ENCODE results near the gene NHLRC4. TPM values are rescaled to one million over a fixed set of nuclear protein-coding genes. Genes with fewer than 3 reads are reported as not detected.
"Not testable (repeated sequence)": the region's sequence is repeated elsewhere in the genome, so short reads cannot be mapped to it uniquely, and the experiment has no call there.

Gene NHLRC4
- total and polyA plus RNA-seq, 2 of the 4 experiments (the other 2 are of a cell fraction) = 0.72 to 0.84 TPM

DNA sequence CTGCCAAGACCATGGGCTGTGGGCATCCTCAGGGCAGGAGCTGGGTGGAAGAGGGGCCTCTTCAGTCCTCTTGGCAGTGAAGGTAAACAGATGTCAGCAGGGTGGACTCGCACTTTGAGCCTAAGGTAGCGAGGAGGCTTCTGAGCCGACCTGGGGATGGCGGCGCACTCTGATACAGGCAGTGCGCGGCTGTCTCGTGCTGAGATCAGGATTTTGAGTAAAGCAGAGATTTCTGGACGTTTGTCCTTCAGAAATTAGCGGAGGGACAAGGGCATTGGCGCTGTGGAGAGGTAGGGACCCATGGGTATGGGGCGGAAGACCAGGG lies 29.9 kb downstream of the NHLRC4 start:
- no peaks in the 10 kb centered on the region for H3K9me3 ChIP-seq (ENCODE audit: control insufficient read depth, insufficient read depth, low read length)
- no TSS peak for BruUV-seq (replicated peaks)
- H3K14ac ChIP-seq (replicated peaks; ENCODE audit: low read depth, low read length) = no peak overlapping the region
- H4K8ac ChIP-seq (ENCODE audit: low read depth in 2 of 2, low read length in 2 of 2) = no peak overlapping the region
- CTCF ChIA-PET = no interaction called here
- intact Hi-C loops (cut with micrococcal nuclease) (no loop called here), dilution Hi-C loops (cut with HindIII; ENCODE audit: low sequenced_read_pairs, unreplicated experiment) (no loop called here), in situ Hi-C loops (cut with MboI; ENCODE audit: low sequenced_read_pairs) (no loop called here)
- no peak overlapping the region for H2BK20ac ChIP-seq (ENCODE audit: low read depth, low read length)
- no peak overlapping the region for H4K5ac ChIP-seq (ENCODE audit: low read depth, low read length)
- H3K56ac ChIP-seq (ENCODE audit: extremely low read depth, insufficient read depth, low read length) = no peak overlapping the region
- no peak overlapping the region for H2AFZ ChIP-seq (replicated peaks; ENCODE audit: low read length, poor library complexity)
- H3K79me1 ChIP-seq (ENCODE audit: low read depth in 1 of 2, low read length in 2 of 2) = peaks cover 21 to 85% of the 10 kb centered on the region in 2 experiments; a peak in 3 of 4 replicates
- H3K18ac ChIP-seq (ENCODE audit: low read depth, low read length) = no peak overlapping the region
- H3K27me3 ChIP-seq (ENCODE audit: control insufficient read depth, insufficient read depth, low read length) = no peaks in the 10 kb centered on the region
- H3K23ac ChIP-seq (ENCODE audit: low read depth, low read length) = no peak overlapping the region
- no peak overlapping the region for H3K4me2 ChIP-seq (ENCODE audit: low read depth, low read length)
- ATAC-seq (ENCODE audit: low read depth) = no peak
- no peak overlapping the region for H3K9ac ChIP-seq (ENCODE audit: low read depth, low read length)
- H3K27ac ChIP-seq (ENCODE audit: insufficient read depth, low read length) = no peak overlapping the region
- no peak overlapping the region for H4K91ac ChIP-seq (ENCODE audit: insufficient read depth, low read depth, low read length)
- no peak overlapping the region for H2BK15ac ChIP-seq (ENCODE audit: low read depth, low read length)
- 0 out of 2 replicates have a peak, but pooled peaks cover 4% of the 10 kb centered on the region for H3K9me1 ChIP-seq (ENCODE audit: insufficient read depth, low read length)
- no peak overlapping the region for H2AK9ac ChIP-seq (replicated peaks; ENCODE audit: low read depth, low read length, poor library complexity)
- no peaks in the 10 kb centered on the region for H3K4me1 ChIP-seq (ENCODE audit: control insufficient read depth, insufficient read depth, low read length)
- no peak for TF ChIP-seq MAFK (IDR thresholded peaks at IDR 0.05; ENCODE audit: low read depth, low read length)
- no peak for TF ChIP-seq CHD1 (IDR thresholded peaks at IDR 0.05; ENCODE audit: low read depth, low read length)
- TF ChIP-seq SMC3 (IDR thresholded peaks at IDR 0.05; ENCODE audit: low read depth, low read length) = no peak
- TF ChIP-seq RFX5 (IDR thresholded peaks at IDR 0.05; ENCODE audit: low read depth, low read length) = no peak
- no peak for TF ChIP-seq RCOR1 (IDR thresholded peaks at IDR 0.05; ENCODE audit: insufficient replicate concordance, low read length)
- TF ChIP-seq MXI1 (IDR thresholded peaks at IDR 0.05; ENCODE audit: borderline replicate concordance, low read depth, low read length) = no peak
- no peak overlapping the region for H3K4me3 ChIP-seq (ENCODE audit: insufficient read depth, low read depth, low read length)
- 93% methylated on average over 11 of the region's 12 CpGs; no CpG with 5 or more reads in 1 of the 2 experiments for WGBS, 2 experiments (ENCODE audit: extremely low coverage in 2 of 2, insufficient read length in 1 of 2)
- H4K20me1 ChIP-seq (ENCODE audit: insufficient read depth, low read length) = peaks cover 51% of the 10 kb centered on the region
- H2BK5ac ChIP-seq (ENCODE audit: low read depth, low read length, poor library complexity, severe bottlenecking) = no peak overlapping the region
- H2AK5ac ChIP-seq (ENCODE audit: low read depth, low read length) = no peak overlapping the region
- peaks cover 8% of the 10 kb centered on the region; the same call in 1 of the 2 replicates for H3K36me3 ChIP-seq (ENCODE audit: control insufficient read depth, insufficient read depth, low read length)
- no peak overlapping the region for H2BK120ac ChIP-seq (ENCODE audit: low read depth, low read length)
- H3K4ac ChIP-seq (ENCODE audit: low read depth, low read length) = no peak overlapping the region
- POLR2A ChIA-PET (ENCODE audit: unreplicated experiment) = no interaction called here
- DNase-seq = no peak

- H2AFZ ChIP-seq (replicated peaks; ENCODE audit: low read length, poor library complexity) = not testable (repeated sequence)
Measured at GRCh38 chr16:597655-598054, 30.9 kb downstream of the NHLRC4 start.

More at GRCh38 chr16:597655-598054, 30.9 kb downstream of the NHLRC4 start:
- H2BK120ac ChIP-seq (ENCODE audit: low read depth, low read length); H3K4me3 ChIP-seq (ENCODE audit: insufficient read depth, low read depth, low read length); H2BK5ac ChIP-seq (ENCODE audit: low read depth, low read length, poor library complexity, severe bottlenecking); H3K56ac ChIP-seq (ENCODE audit: extremely low read depth, insufficient read depth, low read length); H3K14ac ChIP-seq (replicated peaks; ENCODE audit: low read depth, low read length); H3K4me1 ChIP-seq (ENCODE audit: control insufficient read depth, insufficient read depth, low read length); H2AK9ac ChIP-seq (replicated peaks; ENCODE audit: low read depth, low read length, poor library complexity); H4K91ac ChIP-seq (ENCODE audit: insufficient read depth, low read depth, low read length); H2AK5ac ChIP-seq (ENCODE audit: low read depth, low read length); H3K9me3 ChIP-seq (ENCODE audit: control insufficient read depth, insufficient read depth, low read length); H3K27ac ChIP-seq (ENCODE audit: insufficient read depth, low read length); H3K9me1 ChIP-seq (ENCODE audit: insufficient read depth, low read length); H2BK20ac ChIP-seq (ENCODE audit: low read depth, low read length); H3K9ac ChIP-seq (ENCODE audit: low read depth, low read length); H4K5ac ChIP-seq (ENCODE audit: low read depth, low read length); in situ Hi-C loops (cut with MboI; ENCODE audit: low sequenced_read_pairs); DNase-seq; H3K36me3 ChIP-seq (ENCODE audit: control insufficient read depth, insufficient read depth, low read length); ATAC-seq (ENCODE audit: low read depth); H4K8ac ChIP-seq (ENCODE audit: low read depth in 2 of 2, low read length in 2 of 2); H2BK15ac ChIP-seq (ENCODE audit: low read depth, low read length); H3K4me2 ChIP-seq (ENCODE audit: low read depth, low read length); CTCF ChIA-PET; H3K4ac ChIP-seq (ENCODE audit: low read depth, low read length); BruUV-seq (replicated peaks); POLR2A ChIA-PET (ENCODE audit: unreplicated experiment); H3K23ac ChIP-seq (ENCODE audit: low read depth, low read length); H3K18ac ChIP-seq (ENCODE audit: low read depth, low read length); dilution Hi-C loops (cut with HindIII; ENCODE audit: low sequenced_read_pairs, unreplicated experiment); intact Hi-C loops (cut with micrococcal nuclease); H3K27me3 ChIP-seq (ENCODE audit: control insufficient read depth, insufficient read depth, low read length): not testable (repeated sequence)
- no CpG with 5 or more reads among the region's 7 CpGs for WGBS, 2 experiments (ENCODE audit: extremely low coverage in 2 of 2, insufficient read length in 1 of 2)
- Histone ChIP-seq H3K79me1 (ENCODE audit: low read depth in 1 of 2, low read length in 2 of 2) (peaks cover 21 to 83% of the 10 kb centered on the region in 2 experiments), H4K20me1 (ENCODE audit: insufficient read depth, low read length) (peaks cover 41% of the 10 kb centered on the region)
